Sigmoid colon (tissue), 7 donors: Measurements from ENCODE around the gene UBE2E2. TPM values are rescaled to one million over a fixed set of nuclear protein-coding genes. Genes with fewer than 3 reads are reported as not detected.

Experiments
- DNase-seq: peaks from one replicate; pipeline ENCODE4 v3.0.0-alpha.2; 2019
- H3K27ac ChIP-seq, 4 donors: fragments of 200-600 bp; sonication (generic); one replicate each; pipeline ENCODE4 v1.5.1; 2016 to 2019; ENCODE audit warnings: mild to moderate bottlenecking in 1 of 4
- H3K27me3 ChIP-seq, 3 donors: fragments of 200-600 bp; sonication (generic); one replicate each; pipeline ENCODE4 v1.5.1; 2019; ENCODE audit warnings: mild to moderate bottlenecking in 1 of 3
- H3K36me3 ChIP-seq, 4 donors: fragments of 200-600 bp; sonication (generic); one replicate each; pipeline ENCODE4 v1.5.1; 2016 to 2019
- H3K4me1 ChIP-seq, 4 donors: fragments of 200-600 bp; sonication (generic); one replicate each; pipeline ENCODE4 v1.5.1; 2017 to 2019
- H3K4me3 ChIP-seq, 4 donors: fragments of 200-600 bp; sonication (generic); one replicate each; pipeline ENCODE4 v1.5.1; 2017 to 2019; ENCODE audit warnings: mild to moderate bottlenecking in 2 of 4, moderate library complexity in 1 of 4
- H3K9me3 ChIP-seq, 4 donors: fragments of 200-600 bp in 3 of 4; sonication (generic) in 3 of 4; one replicate each; pipeline versions ENCODE4 v1.5.1 to v1.6.1; 2013 to 2019
- EP300 ChIP-seq, 4 donors: sonication (generic); formaldehyde crosslinking; IDR thresholded peaks; one replicate each; pipeline ENCODE4 v1.6.1; 2017; ENCODE audit warnings: antibody characterized with exemption in 4 of 4
- POLR2A ChIP-seq, 2 donors: fragments of 450-650 bp; IDR thresholded peaks; one replicate each; pipeline ENCODE4 v1.6.1; 2016; ENCODE audit warnings: antibody characterized with exemption in 2 of 2, mild to moderate bottlenecking in 2 of 2, moderate library complexity in 2 of 2
- POLR2AphosphoS5 ChIP-seq, 4 donors: sonication (generic); formaldehyde crosslinking; IDR thresholded peaks; one replicate each; pipeline ENCODE4 v1.6.1; 2017; ENCODE audit warnings: antibody characterized with exemption in 4 of 4
- WGBS, 2 donors: extraction: QIAGEN DNeasy Blood & Tissue Kit; methylation state at CpG; one replicate each; pipeline ENCODE4 v1.1.7; 2013; 5-methylcytosine and 5-hydroxymethylcytosine counted together
- intact Hi-C: fragments of 100-400 bp; cut with DNase I; formaldehyde crosslinking; loops from one replicate; pipeline ENCODE4 v1.15.1; 2023
- polyA plus RNA-seq, 3 donors: library from polyadenylated mRNA; stranded (reverse); fragments of 200-250 nt; gene quantifications; one replicate each; pipeline ENCODE4 v1.2.3, GENCODE V29; 2013
- total RNA-seq, 4 donors: library from RNA; depleted of rRNA; stranded (reverse); fragments of >200 nt; gene quantifications; one replicate each; pipeline ENCODE4 v1.1.0, GENCODE V29; 2016
- TF ChIP-seq, protein P1 (sequence below), 4 experiments: fragments of 450-650 bp in 3 of 4; fragments of 200-600 bp in 1 of 4; IDR thresholded peaks; one replicate each; pipeline ENCODE4 v1.5.1; 2016 to 2019; ENCODE audit warnings: antibody characterized with exemption in 4 of 4, mild to moderate bottlenecking in 3 of 4, moderate library complexity in 2 of 4
- donor health status: healthy with polysubstance abuse.
- donor health status: Bipolar disorder and iron deficiency.
- donor health status: healthy.

Gene UBE2E2
- total and polyA plus RNA-seq, 7 donors: 3.7 to 135 (median 34.6) TPM

DNA sequence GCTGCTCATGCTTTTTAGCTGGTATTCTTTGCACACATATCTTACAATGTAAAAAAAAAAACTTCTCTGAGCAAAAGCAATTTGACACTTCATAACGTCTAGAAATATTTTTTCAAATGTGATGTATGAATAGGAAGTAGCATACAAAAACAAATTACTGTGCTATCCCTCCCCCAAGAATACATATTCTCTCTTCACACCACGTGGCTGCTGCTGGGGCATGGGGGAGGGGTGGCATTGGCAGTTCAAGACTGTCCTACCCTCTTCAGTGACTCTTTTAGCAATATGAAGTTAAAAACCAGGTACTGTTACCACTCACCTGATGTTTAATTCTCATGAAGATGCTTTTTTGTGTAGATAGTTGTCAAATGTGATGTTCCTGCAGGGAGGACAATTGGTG lies 85.6 kb downstream of the UBE2E2 start:
- Histone ChIP-seq H3K4me3 (no peak overlapping the region), H3K27ac (no peak overlapping the region), H3K4me1 (no peaks in the 10 kb centered on the region), H3K9me3 (no peaks in the 10 kb centered on the region), H3K27me3 (no peaks in the 10 kb centered on the region), H3K36me3 (no peaks in the 10 kb centered on the region)
- no peak for DNase-seq
- TF ChIP-seq EP300 (IDR thresholded peaks at IDR 0.05) (no peak), POLR2AphosphoS5 (IDR thresholded peaks at IDR 0.05) (no peak), POLR2A (IDR thresholded peaks at IDR 0.05) (no peak)
- TF ChIP-seq, protein P1, sequence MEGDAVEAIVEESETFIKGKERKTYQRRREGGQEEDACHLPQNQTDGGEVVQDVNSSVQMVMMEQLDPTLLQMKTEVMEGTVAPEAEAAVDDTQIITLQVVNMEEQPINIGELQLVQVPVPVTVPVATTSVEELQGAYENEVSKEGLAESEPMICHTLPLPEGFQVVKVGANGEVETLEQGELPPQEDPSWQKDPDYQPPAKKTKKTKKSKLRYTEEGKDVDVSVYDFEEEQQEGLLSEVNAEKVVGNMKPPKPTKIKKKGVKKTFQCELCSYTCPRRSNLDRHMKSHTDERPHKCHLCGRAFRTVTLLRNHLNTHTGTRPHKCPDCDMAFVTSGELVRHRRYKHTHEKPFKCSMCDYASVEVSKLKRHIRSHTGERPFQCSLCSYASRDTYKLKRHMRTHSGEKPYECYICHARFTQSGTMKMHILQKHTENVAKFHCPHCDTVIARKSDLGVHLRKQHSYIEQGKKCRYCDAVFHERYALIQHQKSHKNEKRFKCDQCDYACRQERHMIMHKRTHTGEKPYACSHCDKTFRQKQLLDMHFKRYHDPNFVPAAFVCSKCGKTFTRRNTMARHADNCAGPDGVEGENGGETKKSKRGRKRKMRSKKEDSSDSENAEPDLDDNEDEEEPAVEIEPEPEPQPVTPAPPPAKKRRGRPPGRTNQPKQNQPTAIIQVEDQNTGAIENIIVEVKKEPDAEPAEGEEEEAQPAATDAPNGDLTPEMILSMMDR (IDR thresholded peaks at IDR 0.05): no peak
- WGBS, 2 donors: 29 to 52% methylated on average over 2 of the region's 2 CpGs
- intact Hi-C loops: no loop called here

DNA sequence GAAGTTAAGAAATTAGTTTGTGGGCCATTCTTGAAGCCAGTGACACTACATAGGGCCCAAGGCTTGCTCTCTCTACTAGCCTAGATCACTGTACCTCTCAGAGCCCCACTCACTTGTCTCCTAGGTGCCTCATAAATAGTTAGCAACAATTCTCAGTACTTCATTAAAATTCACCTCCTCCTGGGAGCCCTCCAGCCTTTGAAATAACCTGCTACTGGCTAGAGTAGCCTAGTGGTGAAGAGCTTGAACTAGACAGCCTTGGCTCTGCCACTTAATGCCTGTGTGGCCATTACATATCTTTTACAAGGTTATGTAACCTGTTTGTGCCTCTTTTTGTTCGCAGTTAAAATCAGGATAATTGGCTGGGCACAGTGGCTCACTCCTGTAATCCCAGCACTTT lies 89.3 kb downstream of the UBE2E2 start:
- Histone ChIP-seq H3K36me3 (no peaks in the 10 kb centered on the region), H3K9me3 (no peaks in the 10 kb centered on the region), H3K4me3 (no peak overlapping the region), H3K27ac (no peak overlapping the region), H3K27me3 (no peaks in the 10 kb centered on the region), H3K4me1 (no peaks in the 10 kb centered on the region)
- no peak for TF ChIP-seq POLR2A (IDR thresholded peaks at IDR 0.05)
- intact Hi-C loops: no loop called here
- 96 to 99% methylated on average over 1 of the region's 1 CpG for WGBS, 2 donors
- no peak for DNase-seq

DNA sequence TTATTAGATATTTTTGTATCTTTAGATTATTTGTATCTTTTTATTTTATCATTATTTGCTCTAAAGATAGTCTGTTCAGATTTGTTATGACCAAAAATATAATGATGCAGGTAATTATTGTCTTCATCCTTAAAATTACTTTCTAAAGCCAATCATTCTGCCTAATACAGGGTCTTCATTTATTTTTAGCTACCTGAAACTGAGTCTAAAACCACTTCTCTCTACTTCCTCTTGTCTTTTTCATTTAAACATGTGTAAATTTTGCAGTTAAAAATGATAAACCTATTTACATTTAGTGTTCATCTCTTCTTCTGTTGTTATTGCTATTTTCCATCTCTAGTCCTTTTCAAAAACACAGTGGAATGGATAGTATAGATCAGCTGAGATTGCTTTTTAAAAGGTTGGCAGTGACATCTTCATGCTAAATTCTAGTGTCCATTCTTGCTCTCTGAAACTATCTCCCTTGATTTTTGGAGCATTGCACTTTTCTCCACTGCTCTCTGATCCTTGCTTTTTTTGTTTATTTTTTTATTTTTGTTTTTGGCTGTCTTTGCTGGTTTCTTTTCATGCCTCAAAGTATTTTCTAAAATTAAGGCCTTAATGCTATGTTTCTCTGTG lies 91.8 kb downstream of the UBE2E2 start:
- intact Hi-C loops: no loop called here
- TF ChIP-seq EP300 (IDR thresholded peaks at IDR 0.05): no peak
- no peak for TF ChIP-seq POLR2A (IDR thresholded peaks at IDR 0.05)
- TF ChIP-seq POLR2AphosphoS5 (IDR thresholded peaks at IDR 0.05): no peak
- TF ChIP-seq, protein P1 (IDR thresholded peaks at IDR 0.05): no peak
- H3K27ac ChIP-seq: no peak overlapping the region
- no peak for DNase-seq
- H3K36me3 ChIP-seq: no peaks in the 10 kb centered on the region
- H3K4me1 ChIP-seq: no peaks in the 10 kb centered on the region
- no peak overlapping the region for H3K4me3 ChIP-seq
- H3K27me3 ChIP-seq: no peaks in the 10 kb centered on the region
- H3K9me3 ChIP-seq: no peaks in the 10 kb centered on the region

DNA sequence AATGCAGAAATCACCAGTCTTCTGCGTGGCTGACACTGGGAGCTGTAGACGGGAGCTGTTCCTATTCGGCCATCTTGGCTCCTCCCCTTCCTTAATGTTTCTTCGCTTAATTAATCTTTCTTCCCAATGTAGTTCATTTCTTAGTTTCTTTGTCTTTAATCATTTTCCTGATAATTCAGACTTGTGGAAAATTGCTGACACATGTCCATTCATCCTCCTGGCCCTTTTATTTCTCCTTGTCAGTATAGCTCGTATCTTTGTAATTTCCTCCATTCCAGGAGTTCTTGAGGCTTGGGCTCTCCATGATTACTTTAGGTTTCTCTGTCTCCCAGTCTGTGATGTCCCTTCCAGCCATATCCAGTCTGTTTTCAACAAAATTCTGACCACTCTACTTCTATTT lies 98.7 kb downstream of the UBE2E2 start:
- H3K9me3 ChIP-seq: no peaks in the 10 kb centered on the region
- TF ChIP-seq POLR2A (IDR thresholded peaks at IDR 0.05) (no peak), POLR2AphosphoS5 (IDR thresholded peaks at IDR 0.05) (no peak), EP300 (IDR thresholded peaks at IDR 0.05) (no peak)
- TF ChIP-seq, protein P1 (IDR thresholded peaks at IDR 0.05): no peak
- no peak overlapping the region for H3K4me3 ChIP-seq
- no peak for DNase-seq
- 94 to 95% methylated on average over 5 of the region's 5 CpGs for WGBS, 2 donors
- H3K27me3 ChIP-seq: no peaks in the 10 kb centered on the region
- no peaks in the 10 kb centered on the region for H3K36me3 ChIP-seq
- no peak overlapping the region for H3K27ac ChIP-seq
- intact Hi-C loops: no loop called here
- H3K4me1 ChIP-seq: peaks cover 0 to 33% (median 29%) of the 10 kb centered on the region in 4 donors

DNA sequence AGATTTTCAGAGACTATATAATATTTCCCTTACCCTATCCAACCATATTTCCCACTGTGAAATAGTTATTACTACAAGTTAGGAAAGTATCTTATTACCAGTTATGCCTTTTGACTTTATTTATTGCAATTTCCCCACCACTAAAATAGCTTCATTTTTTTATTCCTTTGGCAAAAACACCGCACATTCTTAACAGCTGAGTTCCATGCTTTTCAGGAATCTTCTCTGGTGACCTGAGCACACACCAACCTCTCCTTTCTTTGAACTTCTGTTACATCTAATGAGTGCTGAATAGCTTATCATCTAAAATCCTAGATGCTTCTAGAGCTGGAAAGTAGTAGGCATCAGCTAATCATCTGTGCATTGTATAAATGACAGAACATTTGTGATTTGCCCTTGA lies 99.1 kb downstream of the UBE2E2 start:
- 85 to 94% methylated on average over 1 of the region's 1 CpG for WGBS, 2 donors
- H3K9me3 ChIP-seq: no peaks in the 10 kb centered on the region
- intact Hi-C loops: no loop called here

More for the DNA sequence above, 99.1 kb downstream of the UBE2E2 start:
- H3K27ac ChIP-seq: no peak overlapping the region
- H3K4me1 ChIP-seq: peaks cover 0 to 33% (median 29%) of the 10 kb centered on the region in 4 donors
- TF ChIP-seq POLR2AphosphoS5 (IDR thresholded peaks at IDR 0.05): no peak
- no peak for TF ChIP-seq EP300 (IDR thresholded peaks at IDR 0.05)
- no peak for TF ChIP-seq POLR2A (IDR thresholded peaks at IDR 0.05)
- TF ChIP-seq, protein P1 (IDR thresholded peaks at IDR 0.05): no peak
- no peak for DNase-seq
- no peak overlapping the region for H3K4me3 ChIP-seq
- no peaks in the 10 kb centered on the region for H3K36me3 ChIP-seq
- no peaks in the 10 kb centered on the region for H3K27me3 ChIP-seq
